ENCODE results near the gene SSR3.

DNA sequence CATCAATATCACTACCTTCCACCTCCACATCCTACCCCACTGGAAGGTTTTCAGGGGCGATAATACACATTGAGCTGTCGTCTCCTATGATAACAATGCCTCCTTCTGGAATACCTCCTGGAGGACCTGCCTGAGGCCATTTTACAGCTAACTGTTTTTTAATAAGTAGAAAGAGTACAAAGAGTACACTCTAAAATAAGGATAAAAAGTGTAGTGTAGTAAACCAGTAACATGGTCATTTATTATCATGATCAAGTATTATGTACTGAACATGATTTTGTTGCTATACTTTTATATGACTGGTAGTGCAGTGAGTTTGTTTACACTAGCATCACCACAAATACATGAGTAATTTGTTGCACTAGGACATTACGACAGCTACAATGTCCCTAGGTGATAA, 46.6 kb upstream of the SSR3 start:
- TF ChIP-seq, protein P1, sequence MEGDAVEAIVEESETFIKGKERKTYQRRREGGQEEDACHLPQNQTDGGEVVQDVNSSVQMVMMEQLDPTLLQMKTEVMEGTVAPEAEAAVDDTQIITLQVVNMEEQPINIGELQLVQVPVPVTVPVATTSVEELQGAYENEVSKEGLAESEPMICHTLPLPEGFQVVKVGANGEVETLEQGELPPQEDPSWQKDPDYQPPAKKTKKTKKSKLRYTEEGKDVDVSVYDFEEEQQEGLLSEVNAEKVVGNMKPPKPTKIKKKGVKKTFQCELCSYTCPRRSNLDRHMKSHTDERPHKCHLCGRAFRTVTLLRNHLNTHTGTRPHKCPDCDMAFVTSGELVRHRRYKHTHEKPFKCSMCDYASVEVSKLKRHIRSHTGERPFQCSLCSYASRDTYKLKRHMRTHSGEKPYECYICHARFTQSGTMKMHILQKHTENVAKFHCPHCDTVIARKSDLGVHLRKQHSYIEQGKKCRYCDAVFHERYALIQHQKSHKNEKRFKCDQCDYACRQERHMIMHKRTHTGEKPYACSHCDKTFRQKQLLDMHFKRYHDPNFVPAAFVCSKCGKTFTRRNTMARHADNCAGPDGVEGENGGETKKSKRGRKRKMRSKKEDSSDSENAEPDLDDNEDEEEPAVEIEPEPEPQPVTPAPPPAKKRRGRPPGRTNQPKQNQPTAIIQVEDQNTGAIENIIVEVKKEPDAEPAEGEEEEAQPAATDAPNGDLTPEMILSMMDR (conservative IDR thresholded peaks at IDR 0.05 in 1 of 2, IDR thresholded peaks at IDR 0.05 in 1 of 2; ENCODE audit: low read depth in 1 of 2, low read length in 2 of 2), result no peak
- no peak for TF ChIP-seq EZH2 (IDR thresholded peaks at IDR 0.05; ENCODE audit: low read length, missing control alignments)
